Tibial artery (tissue), 4 donors: Measurements from ENCODE around the gene SH3RF1.
A peak's percentile ranks its signal among the peaks of the same experiment; 100 is the strongest.
"Not testable (repeated sequence)": the region's sequence is repeated elsewhere in the genome, so short reads cannot be mapped to it uniquely, and the experiment has no call there.

ENCODE experiments used
- DNase-seq, 2 donors: peaks; one replicate each; pipeline ENCODE4 v3.0.0-alpha.2; 2019
- H3K27ac ChIP-seq, 2 donors: fragments of 200-600 bp; sonication (generic) in 1 of 2; 1 replicate in 1 of 2; 2 replicates in 1 of 2; pipeline ENCODE4 v1.5.1; 2018 to 2019; ENCODE audit warnings: mild to moderate bottlenecking in 1 of 2
- H3K27me3 ChIP-seq, 2 donors: fragments of 200-600 bp; sonication (generic) in 1 of 2; one replicate each; pipeline versions ENCODE4 v1.5.1 to v1.6.0; 2016 to 2019
- H3K36me3 ChIP-seq, 3 donors: fragments of 200-600 bp; sonication (generic) in 2 of 3; one replicate each; pipeline ENCODE4 v1.5.1; 2016 to 2019; ENCODE audit warnings: mild to moderate bottlenecking in 2 of 3
- H3K4me1 ChIP-seq, 4 donors: fragments of 200-600 bp; sonication (generic) in 2 of 4; 1 replicate in 3 of 4; 2 replicates in 1 of 4; pipeline ENCODE4 v1.5.1; 2016 to 2019
- H3K4me3 ChIP-seq, 2 donors: fragments of 200-600 bp; sonication (generic) in 1 of 2; 1 replicate in 1 of 2; 2 replicates in 1 of 2; pipeline ENCODE4 v1.5.1; 2018 to 2019; ENCODE audit warnings: mild to moderate bottlenecking in 2 of 2
- H3K9me3 ChIP-seq, 3 donors: fragments of 200-600 bp; sonication (generic) in 1 of 3; one replicate each; pipeline ENCODE4 v1.5.1; 2016 to 2019
- CTCF ChIP-seq, 2 experiments: fragments of 200-600 bp in 1 of 2; fragments of 450-650 bp in 1 of 2; IDR thresholded peaks; one replicate each; pipeline ENCODE4 v1.5.1; 2017 to 2019; ENCODE audit warnings: antibody characterized with exemption in 2 of 2, mild to moderate bottlenecking in 1 of 2, moderate library complexity in 1 of 2
- intact Hi-C: fragments of 100-400 bp; cut with DNase I; formaldehyde crosslinking; loops from one replicate; pipeline ENCODE4 v1.15.0; 2023; ENCODE audit warnings: low total_unique reads

SH3RF1 gene

GRCh38 chr4:169205744-169206080 lies 65.0 kb downstream of the SH3RF1 start:
- Histone ChIP-seq H3K27ac (no peak overlapping the region), H3K9me3 (no peaks in the 10 kb centered on the region), H3K27me3 (no peaks in the 10 kb centered on the region), H3K4me3 (no peak overlapping the region), H3K4me1 (peaks cover 0 to 77% (median 27%) of the 10 kb centered on the region in 4 donors), H3K36me3 (no peaks in the 10 kb centered on the region)
- no peak for TF ChIP-seq CTCF (IDR thresholded peaks at IDR 0.05)
- intact Hi-C loops: no loop called here
- no peak for DNase-seq

GRCh38 chr4:169205075-169205743 lies 65.5 kb downstream of the SH3RF1 start:
- H3K36me3 ChIP-seq: no peaks in the 10 kb centered on the region
- peaks cover 0 to 82% (median 31%) of the 10 kb centered on the region in 4 donors for H3K4me1 ChIP-seq
- H3K4me3 ChIP-seq: no peak overlapping the region
- H3K27ac ChIP-seq: no peak overlapping the region
- no peak for DNase-seq
- H3K27me3 ChIP-seq: no peaks in the 10 kb centered on the region
- no peaks in the 10 kb centered on the region for H3K9me3 ChIP-seq
- intact Hi-C loops: no loop called here
- no peak for TF ChIP-seq CTCF (IDR thresholded peaks at IDR 0.05)

- no peak overlapping the region for H3K4me3 ChIP-seq
- intact Hi-C loops: no loop called here
- H3K27ac ChIP-seq: peak overlapping the region in 1 of 2 donors; percentile 64
- no peaks in the 10 kb centered on the region for H3K36me3 ChIP-seq
- H3K9me3 ChIP-seq: no peaks in the 10 kb centered on the region
- H3K4me1 ChIP-seq: peaks cover 0 to 79% (median 32%) of the 10 kb centered on the region in 4 donors
- no peak for DNase-seq
- H3K27me3 ChIP-seq: no peaks in the 10 kb centered on the region
- no peak for TF ChIP-seq CTCF (IDR thresholded peaks at IDR 0.05)
These were observed 66.9 kb downstream of the SH3RF1 start for GRCh38 chr4:169203891-169204290.

GRCh38 chr4:169203278-169203677 lies 67.5 kb downstream of the SH3RF1 start:
- DNase-seq, intact Hi-C loops, H3K27me3 ChIP-seq, H3K36me3 ChIP-seq, H3K4me3 ChIP-seq, H3K9me3 ChIP-seq: not testable (repeated sequence)
- peak overlapping the region in 1 of 2 donors; percentile 64 for H3K27ac ChIP-seq
- H3K4me1 ChIP-seq: peaks cover 0 to 73% (median 32%) of the 10 kb centered on the region in 4 donors

- H3K4me1 ChIP-seq: peaks cover 0 to 69% (median 32%) of the 10 kb centered on the region in 4 donors
- no peak for DNase-seq
- peak overlapping the region in 1 of 2 donors; percentile 64 for H3K27ac ChIP-seq
These were observed 67.9 kb downstream of the SH3RF1 start for GRCh38 chr4:169202878-169203277.

More at GRCh38 chr4:169202878-169203277, 67.9 kb downstream of the SH3RF1 start:
- intact Hi-C loops: no loop called here
- Histone ChIP-seq H3K9me3 (no peaks in the 10 kb centered on the region), H3K36me3 (no peaks in the 10 kb centered on the region), H3K4me3 (no peak overlapping the region), H3K27me3 (no peaks in the 10 kb centered on the region)
- no peak for TF ChIP-seq CTCF (IDR thresholded peaks at IDR 0.05)
